Measurements from ENCODE around the gene UBE2D1.

DNA sequence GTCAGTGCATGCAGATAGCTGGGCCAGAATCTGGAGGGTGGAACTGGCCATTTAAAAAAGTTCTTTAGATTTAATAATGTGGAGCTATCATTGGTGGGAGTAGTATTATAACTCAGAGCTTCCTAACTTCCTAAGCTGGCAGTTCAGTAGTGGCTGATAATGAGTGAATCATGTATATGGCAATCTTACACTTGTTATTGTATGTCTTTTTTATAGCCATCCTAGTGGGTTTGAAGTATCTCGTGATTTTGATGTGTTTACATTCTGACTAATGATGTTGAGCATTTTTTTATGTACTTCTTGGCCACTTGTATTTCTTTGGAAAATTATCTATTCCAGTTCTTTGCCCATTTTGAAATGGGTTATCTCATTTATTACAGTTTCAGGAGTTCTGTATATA lies 65.8 kb downstream of the UBE2D1 start:
- TF ChIP-seq POLR2A (IDR thresholded peaks at IDR 0.05) (no peak), CTCF (IDR thresholded peaks at IDR 0.05) (no peak), EP300 (IDR thresholded peaks at IDR 0.05; ENCODE audit: low read depth) (no peak), POLR2AphosphoS5 (IDR thresholded peaks at IDR 0.05) (no peak)

All from transverse colon (tissue), 4 donors.